KBM-7 (cell line): ENCODE measurements around the gene DPP6.

Source experiments
- DNase-seq: peaks from one replicate; pipeline ENCODE4 v3.0.0-alpha.2; 2015
- in situ Hi-C: fragments of 300-500 bp; cut with MboI; formaldehyde crosslinking; loops from 2 replicates; pipeline ENCODE4 v1.14.3; 2020; ENCODE audit warnings: low sequenced_read_pairs, low pct_unique_long_range_greater_than_20kb, mixed read lengths

Gene DPP6

GRCh38 chr7:154592388-154592787 lies 540.2 kb downstream of the DPP6 start:
- DNase-seq: no peak
- in situ Hi-C loops: no loop called here

- no peak for DNase-seq
- in situ Hi-C loops: no loop called here
Measured at GRCh38 chr7:154598396-154598795, 546.2 kb downstream of the DPP6 start.

DNA sequence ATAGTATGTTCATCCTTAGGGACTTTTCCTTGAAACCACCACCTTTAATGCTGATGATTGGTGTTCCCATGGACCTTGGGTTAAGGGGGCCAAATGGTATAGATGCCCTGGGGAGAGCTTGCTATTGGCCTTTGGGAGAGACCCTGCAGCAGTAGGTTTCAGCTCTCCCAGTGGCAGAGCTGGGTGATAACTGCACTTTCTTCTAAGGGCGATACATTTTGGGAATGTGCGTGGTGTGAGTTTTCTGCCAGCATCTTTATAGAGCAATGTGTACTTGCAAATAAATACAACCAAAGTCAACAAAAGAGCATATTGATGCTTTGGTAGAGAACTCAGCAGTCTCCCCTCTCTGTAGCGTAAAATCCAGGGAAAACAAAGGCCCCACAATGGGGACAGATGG lies 546.7 kb downstream of the DPP6 start:
- no peak for DNase-seq
- in situ Hi-C loops: no loop called here

- in situ Hi-C loops: no loop called here
- DNase-seq: no peak
Measured at GRCh38 chr7:154610903-154611302, 558.7 kb downstream of the DPP6 start.

GRCh38 chr7:154613811-154614210 lies 561.6 kb downstream of the DPP6 start:
- in situ Hi-C loops: no loop called here
- no peak for DNase-seq

GRCh38 chr7:154620141-154620755 lies 568.0 kb downstream of the DPP6 start:
- in situ Hi-C loops: no loop called here
- DNase-seq: no peak

DNA sequence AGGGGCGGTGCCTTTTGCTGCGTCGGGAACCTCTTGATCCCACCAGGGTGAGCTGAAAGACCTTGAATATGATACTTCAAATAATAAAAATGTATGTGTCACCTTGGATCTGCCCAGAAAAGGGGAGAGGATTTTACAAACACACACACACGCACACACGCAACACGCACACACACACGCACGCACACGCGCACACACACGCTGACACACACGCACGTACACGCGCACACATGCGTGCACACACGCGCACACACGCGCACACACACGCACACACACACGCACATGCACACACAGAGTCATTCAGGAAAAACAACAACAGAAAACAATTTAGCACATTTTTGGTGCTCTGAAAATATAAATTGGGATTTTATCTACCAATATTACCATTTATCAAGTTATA lies 571.2 kb downstream of the DPP6 start:
- DNase-seq: no peak
- in situ Hi-C loops: no loop called here

DNA sequence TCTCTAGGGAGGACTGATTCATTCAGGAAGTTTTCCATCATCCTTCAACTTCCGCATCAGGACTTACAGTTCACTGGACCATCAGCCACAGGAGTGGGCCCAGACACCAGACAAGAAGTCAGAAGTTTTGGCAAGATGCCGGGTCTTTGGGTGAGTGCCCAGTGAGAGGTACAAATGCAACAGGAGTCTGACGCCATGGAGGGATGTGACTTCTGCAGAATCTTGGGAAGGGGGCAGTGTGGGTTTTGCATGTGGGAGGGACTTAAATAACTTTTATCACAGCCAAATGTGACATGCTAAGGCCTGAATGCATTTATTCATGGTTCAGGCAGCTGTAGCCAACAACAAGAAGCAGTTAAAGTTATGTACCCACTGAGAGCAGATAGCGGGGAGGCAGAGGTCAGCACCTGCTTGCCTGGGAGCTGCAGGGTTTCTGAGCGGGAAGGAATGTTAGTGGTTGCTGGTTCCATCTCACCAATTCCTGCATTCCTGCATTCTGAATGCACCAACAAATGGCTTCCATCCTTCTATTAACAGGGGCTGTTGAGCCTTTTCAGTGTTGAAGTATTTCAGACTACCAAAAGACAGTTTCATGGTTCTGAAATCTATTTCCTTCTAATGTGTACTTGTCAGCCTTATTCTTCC lies 575.6 kb downstream of the DPP6 start:
- DNase-seq: no peak
- in situ Hi-C loops: no loop called here

DNA sequence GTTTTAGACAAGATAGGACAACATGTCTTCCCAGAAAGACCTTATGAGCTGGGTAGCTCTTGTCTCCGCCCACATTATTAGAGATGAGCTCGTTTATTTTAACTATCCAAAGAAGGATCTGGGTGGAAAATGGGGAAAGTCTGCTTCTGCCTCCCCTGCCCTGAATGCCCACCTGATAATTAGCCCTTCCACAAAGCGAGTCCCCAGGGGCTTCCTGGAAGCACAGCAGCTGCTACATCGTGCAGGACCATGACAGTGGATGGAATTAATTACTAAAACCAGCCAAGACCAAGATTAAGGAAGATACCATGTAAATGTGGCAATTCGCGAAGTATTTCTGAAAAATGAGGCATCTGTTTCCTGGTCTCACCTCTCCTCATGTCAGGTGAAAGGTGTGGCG lies 576.4 kb downstream of the DPP6 start:
- in situ Hi-C loops: no loop called here
- no peak for DNase-seq

GRCh38 chr7:154631162-154631561 lies 579.0 kb downstream of the DPP6 start:
- in situ Hi-C loops: no loop called here
- no peak for DNase-seq

GRCh38 chr7:154633641-154634040 lies 581.4 kb downstream of the DPP6 start:
- in situ Hi-C loops: no loop called here
- no peak for DNase-seq

DNA sequence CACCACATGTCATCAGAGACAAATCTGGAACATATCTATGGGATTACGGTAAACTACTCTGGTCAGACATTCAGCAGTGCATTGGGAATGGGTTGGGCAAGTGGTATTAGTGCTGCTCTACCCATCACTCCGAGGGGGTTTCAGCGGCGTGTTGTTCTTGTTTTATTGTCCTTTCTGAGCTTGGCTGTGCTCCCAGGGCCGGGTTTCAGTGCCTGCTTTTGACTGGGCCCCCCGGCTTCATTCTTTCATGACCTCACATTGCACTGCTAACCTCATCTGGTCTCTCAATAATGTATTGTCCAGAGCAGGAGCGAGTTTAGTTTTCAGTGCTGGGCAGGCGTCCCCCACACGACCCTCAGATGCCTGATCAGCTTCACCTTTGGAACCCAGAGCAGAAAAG lies 586.1 kb downstream of the DPP6 start:
- DNase-seq: no peak
- in situ Hi-C loops: no loop called here

DNA sequence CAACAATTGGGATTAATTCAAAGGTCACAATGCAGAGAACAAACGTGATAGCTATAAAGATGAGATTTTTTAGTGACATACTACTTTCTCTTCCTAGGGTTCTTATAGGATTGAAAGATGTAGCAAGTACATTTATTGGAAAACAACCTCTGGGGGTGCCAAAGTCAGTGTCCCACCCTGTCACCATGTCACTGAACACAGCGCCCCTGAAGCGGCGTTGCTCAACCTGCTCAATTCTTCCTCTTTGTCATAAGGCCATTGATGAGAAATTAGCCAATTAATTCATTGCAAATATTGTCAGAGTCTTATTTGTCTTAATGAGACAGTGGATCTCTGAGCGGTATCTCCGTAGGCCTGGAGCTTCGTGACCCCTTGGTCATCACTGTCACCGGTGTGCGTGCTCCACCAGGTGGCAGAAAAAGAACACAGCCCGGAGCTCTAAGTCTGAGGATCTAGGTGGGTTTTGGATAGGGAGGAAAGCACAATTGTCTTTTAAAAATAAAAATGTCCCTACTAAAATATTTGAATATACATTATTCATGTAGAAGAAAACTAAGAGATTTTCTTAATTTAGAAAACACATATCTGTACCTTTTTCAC lies 588.2 kb downstream of the DPP6 start:
- in situ Hi-C loops: no loop called here
- peak; percentile 12 for DNase-seq

- no peak for DNase-seq
- in situ Hi-C loops: no loop called here
Measured at GRCh38 chr7:154640917-154641316, 588.7 kb downstream of the DPP6 start.

- in situ Hi-C loops: no loop called here
Measured at GRCh38 chr7:154644366-154644765, 592.2 kb downstream of the DPP6 start.

DNA sequence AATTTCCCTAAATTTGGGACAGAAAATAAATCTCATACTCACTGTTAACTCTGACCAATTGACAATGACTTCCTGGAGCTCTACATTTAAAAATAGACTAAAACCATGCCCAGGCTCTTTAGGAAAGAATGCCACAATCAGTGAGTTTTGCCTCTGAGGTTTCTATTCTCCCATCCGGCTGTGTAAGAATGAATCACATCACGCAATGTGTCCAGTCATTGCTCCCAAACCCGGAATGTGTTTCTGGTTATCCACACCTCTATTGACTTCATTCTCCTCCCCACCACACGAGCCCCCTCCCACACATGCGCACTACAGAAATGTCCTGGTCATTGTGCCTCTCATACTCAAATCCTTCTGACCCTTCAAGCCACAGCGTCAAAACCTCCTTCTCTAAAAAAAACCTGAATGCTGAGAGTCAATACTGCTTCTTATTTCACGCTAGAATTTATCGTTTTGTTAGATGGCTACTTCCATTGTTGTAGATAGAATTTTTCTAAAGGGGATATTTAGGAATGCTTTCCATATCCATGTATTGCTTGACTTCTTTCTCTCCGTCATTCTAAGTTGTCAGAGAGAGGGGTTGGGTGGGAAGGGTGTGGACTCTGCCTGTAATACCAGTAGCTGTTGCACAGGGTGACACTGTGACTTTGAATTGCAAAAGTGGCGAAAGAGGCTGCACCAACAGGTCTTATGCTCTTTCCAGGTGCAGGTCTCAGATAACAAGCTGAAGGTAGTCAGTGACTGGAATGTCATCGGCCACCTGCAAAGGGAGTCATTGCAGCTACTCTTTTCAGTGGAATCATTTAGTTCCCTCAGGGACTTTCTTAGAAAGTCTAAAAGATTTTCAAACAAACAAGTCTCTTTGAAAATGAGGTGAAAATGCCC lies 594.2 kb downstream of the DPP6 start:
- in situ Hi-C loops: no loop called here
- no peak for DNase-seq

More at GRCh38 chr7:154644366-154644765, 592.2 kb downstream of the DPP6 start:
- DNase-seq: no peak

GRCh38 chr7:154647625-154648024 lies 595.4 kb downstream of the DPP6 start:
- no peak for DNase-seq
- in situ Hi-C loops: no loop called here

GRCh38 chr7:154649015-154649414 lies 596.8 kb downstream of the DPP6 start:
- DNase-seq: no peak
- in situ Hi-C loops: no loop called here

DNA sequence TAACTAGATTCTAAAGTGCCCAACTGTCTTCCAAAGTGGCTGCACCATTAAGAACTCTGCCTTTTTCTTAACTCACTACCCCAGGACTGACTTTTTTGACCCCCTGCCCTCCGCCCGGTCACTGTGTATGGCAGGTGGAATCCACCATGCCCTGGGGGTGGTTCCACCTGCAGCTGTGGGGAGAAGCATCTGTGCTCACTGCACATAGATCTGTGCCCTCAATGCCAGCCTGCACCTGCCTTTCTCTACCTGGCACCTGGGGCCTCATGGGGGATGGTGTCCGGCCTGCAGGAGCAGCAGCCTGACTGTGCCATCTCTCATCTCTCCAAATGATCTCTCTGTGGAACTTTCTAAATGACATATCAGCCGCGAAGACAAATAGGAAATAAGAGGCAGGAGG lies 597.2 kb downstream of the DPP6 start:
- no peak for DNase-seq
- in situ Hi-C loops: no loop called here

GRCh38 chr7:154650275-154650674 lies 598.1 kb downstream of the DPP6 start:
- no peak for DNase-seq
- in situ Hi-C loops: no loop called here
